GM12864 (cell line): ENCODE measurements around the gene EPHA5.

Experiments used
- DNase-seq: peaks from one replicate; pipeline ENCODE4 v3.0.0-alpha.2; 2011; ENCODE audit warnings: low read depth
- H3K4me3 ChIP-seq: 2 replicates; pipeline ENCODE4 v1.5.1; 2011; ENCODE audit warnings: mild to moderate bottlenecking, low read depth, low read length, control low read depth
- TF ChIP-seq, protein P1 (sequence below): IDR thresholded peaks from 2 replicates; pipeline ENCODE4 v1.5.1; 2011; ENCODE audit warnings: low read depth, mild to moderate bottlenecking, moderate library complexity, low read length, control low read depth, inconsistent platforms; ENCODE audit errors: missing control alignments

The EPHA5 gene

DNA sequence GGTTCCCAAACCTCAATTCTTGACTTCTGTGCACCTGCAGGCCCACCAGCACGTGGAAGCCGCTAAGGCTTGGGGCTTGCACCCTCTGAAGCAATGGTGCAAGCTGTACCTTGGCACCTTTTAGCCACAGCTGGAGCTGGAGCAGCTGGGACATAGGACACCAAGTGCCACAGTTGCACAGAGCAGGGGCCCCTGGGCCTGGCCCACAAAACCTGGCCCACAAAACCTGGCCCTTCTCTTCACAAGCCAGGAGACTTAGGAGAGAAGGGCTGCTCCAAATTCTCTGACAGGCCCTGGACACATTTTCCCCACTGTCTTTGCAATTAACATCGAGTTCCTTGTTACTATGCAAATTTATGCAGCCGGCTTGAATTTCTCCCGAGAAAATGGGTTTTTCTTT, 197.8 kb downstream of the EPHA5 start:
- TF ChIP-seq, protein P1, sequence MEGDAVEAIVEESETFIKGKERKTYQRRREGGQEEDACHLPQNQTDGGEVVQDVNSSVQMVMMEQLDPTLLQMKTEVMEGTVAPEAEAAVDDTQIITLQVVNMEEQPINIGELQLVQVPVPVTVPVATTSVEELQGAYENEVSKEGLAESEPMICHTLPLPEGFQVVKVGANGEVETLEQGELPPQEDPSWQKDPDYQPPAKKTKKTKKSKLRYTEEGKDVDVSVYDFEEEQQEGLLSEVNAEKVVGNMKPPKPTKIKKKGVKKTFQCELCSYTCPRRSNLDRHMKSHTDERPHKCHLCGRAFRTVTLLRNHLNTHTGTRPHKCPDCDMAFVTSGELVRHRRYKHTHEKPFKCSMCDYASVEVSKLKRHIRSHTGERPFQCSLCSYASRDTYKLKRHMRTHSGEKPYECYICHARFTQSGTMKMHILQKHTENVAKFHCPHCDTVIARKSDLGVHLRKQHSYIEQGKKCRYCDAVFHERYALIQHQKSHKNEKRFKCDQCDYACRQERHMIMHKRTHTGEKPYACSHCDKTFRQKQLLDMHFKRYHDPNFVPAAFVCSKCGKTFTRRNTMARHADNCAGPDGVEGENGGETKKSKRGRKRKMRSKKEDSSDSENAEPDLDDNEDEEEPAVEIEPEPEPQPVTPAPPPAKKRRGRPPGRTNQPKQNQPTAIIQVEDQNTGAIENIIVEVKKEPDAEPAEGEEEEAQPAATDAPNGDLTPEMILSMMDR = no peak
- no peak for DNase-seq
- H3K4me3 ChIP-seq = no peak overlapping the region

DNA sequence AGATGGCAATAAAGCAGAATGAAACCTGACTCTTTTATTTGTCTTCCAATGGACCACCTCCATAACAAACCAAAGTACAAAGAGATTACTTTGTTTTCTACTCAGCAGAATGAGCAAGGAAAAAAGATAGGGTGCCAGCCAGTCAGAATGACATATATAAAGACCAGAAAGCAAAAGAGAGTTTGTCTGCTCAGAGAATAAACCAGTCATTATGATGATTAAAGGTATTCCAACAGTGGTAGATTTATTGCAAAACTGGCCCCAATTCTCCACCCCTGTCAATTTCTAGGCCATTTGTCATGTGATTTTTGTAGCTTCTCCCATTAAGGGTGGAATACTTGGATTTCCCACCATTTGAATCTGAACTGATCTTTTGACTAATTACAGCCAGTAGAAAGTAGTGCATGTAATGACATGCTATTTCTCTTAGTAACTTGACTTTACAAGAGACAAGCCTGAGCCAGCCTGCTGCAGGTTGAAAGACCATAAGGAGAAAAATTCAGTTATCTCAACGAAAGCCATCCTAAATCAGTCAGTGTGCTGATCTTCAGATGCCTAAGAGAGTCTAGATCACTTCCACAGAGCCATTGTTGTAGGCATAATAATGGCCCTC, 203.1 kb downstream of the EPHA5 start:
- DNase-seq = no peak
- H3K4me3 ChIP-seq = no peak overlapping the region
- TF ChIP-seq, protein P1 = no peak

DNA sequence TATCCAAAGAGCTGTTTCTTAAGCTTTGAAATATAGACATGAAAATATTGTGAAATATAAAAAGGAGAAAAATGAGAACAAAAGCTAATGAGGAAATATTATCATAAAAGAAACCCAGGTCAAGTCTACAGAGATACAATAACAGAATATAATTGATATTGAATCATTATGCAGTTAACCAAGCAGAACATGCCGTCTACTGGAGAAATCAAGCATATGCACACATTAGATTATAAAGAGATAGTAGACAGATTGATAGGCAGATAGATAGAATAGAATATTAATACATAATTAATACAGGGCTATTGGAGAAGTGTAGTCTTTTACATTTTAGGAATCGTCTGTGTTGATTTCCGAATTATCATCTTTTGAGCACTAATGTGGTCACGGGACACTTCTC, 208.5 kb downstream of the EPHA5 start:
- H3K4me3 ChIP-seq = no peak overlapping the region
- DNase-seq = no peak
- TF ChIP-seq, protein P1 = no peak

DNA sequence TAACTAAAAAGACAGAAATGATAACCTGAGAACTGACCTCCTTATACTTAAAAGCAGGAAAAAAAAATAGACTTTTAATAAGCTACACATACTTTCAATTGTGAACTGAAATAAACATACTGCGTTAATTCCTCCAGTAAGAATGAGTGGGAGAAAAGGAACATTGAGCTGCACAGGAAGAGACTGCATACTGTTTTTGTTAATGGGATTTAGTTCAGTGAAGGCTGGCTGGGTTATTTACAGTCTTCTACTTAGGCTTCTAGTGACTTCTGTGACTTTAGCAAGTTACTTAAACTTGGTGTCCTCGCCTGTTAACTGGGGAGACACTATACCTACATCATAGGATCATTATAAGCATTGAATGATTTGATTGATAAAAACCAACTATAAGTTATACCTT, 213.3 kb downstream of the EPHA5 start:
- no peak overlapping the region for H3K4me3 ChIP-seq
- no peak for DNase-seq
- TF ChIP-seq, protein P1 = no peak

DNA sequence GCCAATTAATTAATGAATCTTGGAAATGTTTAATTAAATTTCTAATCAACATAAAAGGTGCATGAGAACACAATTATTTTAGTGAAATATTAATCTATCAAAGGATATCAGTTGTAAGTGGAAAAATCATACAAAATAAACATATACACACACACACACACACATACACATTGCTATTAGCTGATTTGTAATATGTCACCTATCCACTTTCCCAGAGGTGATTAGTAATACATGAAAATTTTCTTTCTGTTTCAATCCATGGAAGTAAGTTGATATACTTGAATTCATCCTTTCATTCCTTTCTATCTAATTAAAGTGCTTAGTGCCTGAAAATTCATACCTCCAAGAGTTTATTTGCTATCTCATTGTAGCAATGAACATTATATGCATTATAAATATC, 213.7 kb downstream of the EPHA5 start:
- TF ChIP-seq, protein P1 = no peak
- DNase-seq = no peak
- H3K4me3 ChIP-seq = no peak overlapping the region

DNA sequence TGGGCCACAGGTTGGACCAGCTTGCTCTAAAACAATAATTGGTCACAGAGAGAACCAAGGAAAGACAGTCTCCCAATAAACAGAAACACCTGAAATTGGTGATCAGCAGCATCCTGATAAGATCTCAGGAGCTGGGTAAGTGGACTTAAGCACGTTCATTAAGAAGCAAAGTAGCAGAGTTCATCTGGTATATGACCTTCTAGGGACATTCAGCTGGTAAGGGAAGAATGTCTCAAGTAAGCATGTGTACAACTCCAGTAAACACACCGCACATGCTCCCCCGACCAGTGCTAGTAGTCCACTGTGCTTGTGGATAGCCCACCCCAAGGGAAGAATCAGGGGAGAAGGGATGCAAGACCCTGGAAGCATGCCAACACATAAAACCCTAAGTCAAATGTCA, 216.9 kb downstream of the EPHA5 start:
- no peak overlapping the region for H3K4me3 ChIP-seq
- TF ChIP-seq, protein P1 = no peak
- DNase-seq = no peak

DNA sequence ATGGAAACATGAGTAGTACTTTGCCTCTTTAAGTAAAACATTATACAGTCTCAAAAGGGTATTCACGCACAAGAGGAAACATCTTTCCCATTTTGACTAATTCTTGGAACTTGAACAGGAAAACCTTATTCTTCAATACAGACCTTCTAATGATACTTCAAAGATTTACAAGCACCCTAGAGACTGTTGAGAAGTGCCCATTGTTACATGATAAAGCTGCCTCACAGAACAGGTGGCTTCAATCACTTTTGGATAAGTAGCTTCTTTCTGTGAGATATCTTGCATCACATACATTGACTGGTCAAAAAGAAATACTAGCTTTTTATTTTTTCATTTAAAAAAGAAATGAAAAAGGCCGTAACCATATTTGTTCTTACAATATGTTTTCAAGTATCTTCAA, 219.4 kb downstream of the EPHA5 start:
- no peak for DNase-seq
- TF ChIP-seq, protein P1 = no peak
- no peak overlapping the region for H3K4me3 ChIP-seq
